Measurements from ENCODE around the gene SLC12A8. TPM values are rescaled to one million over a fixed set of nuclear protein-coding genes. Genes with fewer than 3 reads are reported as not detected.

The SLC12A8 gene
- total and polyA plus RNA-seq, 2 of the 13 experiments (the other 11 are each of a cell fraction or from before 2014, with no cell fraction given) = 0.44 to 0.71 TPM

DNA sequence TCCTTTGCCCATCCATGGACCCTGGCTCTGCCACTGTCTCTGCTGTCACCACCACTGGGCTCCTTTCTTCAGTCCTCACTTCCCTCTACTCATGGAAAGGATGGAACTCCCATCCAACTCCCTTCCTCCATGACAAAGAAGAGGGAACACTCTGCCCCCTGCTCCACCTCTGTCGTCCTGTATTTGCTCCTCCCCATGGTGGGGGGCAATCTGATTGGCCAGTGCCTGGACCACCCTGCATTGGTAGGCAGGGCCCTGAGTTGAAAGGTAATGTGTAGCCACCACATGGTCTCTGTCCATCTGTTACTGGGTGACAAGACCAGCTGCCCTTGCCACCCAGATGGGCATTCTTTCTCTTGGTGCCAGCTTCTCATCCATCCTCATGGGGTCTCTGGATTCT is 136.1 kb downstream of the SLC12A8 start:
- Histone ChIP-seq H3K4me2 (ENCODE audit: low read depth, low read length) (no peak overlapping the region), H3K79me2 (ENCODE audit: insufficient read depth, low read length) (no peaks in the 10 kb centered on the region), H3K27ac (ENCODE audit: extremely low read length, insufficient read depth, low read length) (no peak overlapping the region), H3K9ac (ENCODE audit: insufficient read depth, low read depth, low read length) (no peak overlapping the region), H3K27me3 (ENCODE audit: control insufficient read depth in 1 of 2, insufficient read depth in 2 of 2, low read length in 2 of 2) (peaks cover 0 to 2% of the 10 kb centered on the region in 2 experiments; a peak in 1 of 5 replicates), H3K4me1 (ENCODE audit: insufficient read depth, low read length) (peaks cover 20% of the 10 kb centered on the region), H3K36me3 (replicated peaks in 1 of 2; ENCODE audit: control insufficient read depth in 1 of 2, insufficient read depth in 2 of 2, low read length in 2 of 2) (no peaks in the 10 kb centered on the region), H2AFZ (ENCODE audit: low read length) (no peak overlapping the region), H4K20me1 (ENCODE audit: insufficient read depth, low read length) (no peaks in the 10 kb centered on the region), H3K9me3 (ENCODE audit: low read length) (no peaks in the 10 kb centered on the region), H3K4me3 (replicated peaks in 1 of 3; ENCODE audit: insufficient read depth in 1 of 3, low read depth in 2 of 3, low read length in 3 of 3) (no peak overlapping the region)
- FAIRE-seq (no peak), DNase-seq (ENCODE audit: low spot score) (no peak), ATAC-seq (no peak)
- no TSS peak for BruUV-seq (replicated peaks)
- WGBS (ENCODE audit: low lambda C conversion rate) = 23% methylated on average over 1 of the region's 1 CpG
- intact Hi-C loops (cut with micrococcal nuclease; ENCODE audit: unreplicated experiment) = no loop called here
- ChIA-PET POLR2A (no interaction called here), CTCF (ENCODE audit: low intra/inter-chr PET ratio, low total read pairs) (no interaction called here)
- in situ Hi-C loops (cut with HindIII; ENCODE audit: extremely low pct_ligation_motif_present, low pct_unique_long_range_greater_than_20kb) = no loop called here
- TF ChIP-seq ZNF253 (CRISPR knock-in tag; IDR thresholded peaks at IDR 0.05; ENCODE audit: borderline replicate concordance) (no peak), ZNF235 (CRISPR knock-in tag; IDR thresholded peaks at IDR 0.05; ENCODE audit: borderline replicate concordance) (no peak)

DNA sequence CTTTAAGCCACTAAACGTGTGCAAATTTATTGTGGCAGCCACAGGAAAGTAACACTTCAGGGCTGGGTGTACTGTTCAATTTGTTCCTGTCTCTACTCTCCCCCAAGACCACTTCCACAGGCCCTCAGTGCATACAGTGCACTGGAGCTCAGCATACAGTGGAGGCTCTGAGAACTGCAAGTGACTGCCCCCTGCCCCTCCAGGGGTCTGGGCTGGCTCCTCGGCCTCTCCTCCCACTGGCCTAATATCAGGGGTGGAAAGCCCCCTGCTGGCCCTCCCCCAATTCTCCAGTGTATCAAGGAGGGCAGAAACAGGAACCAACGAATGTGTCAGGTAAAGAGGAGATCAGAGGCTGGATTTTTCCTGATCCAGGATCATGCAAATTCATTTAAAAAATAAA is 136.8 kb downstream of the SLC12A8 start:
- no peak for FAIRE-seq
- Histone ChIP-seq H2AFZ (ENCODE audit: low read length) (no peak overlapping the region), H3K79me2 (ENCODE audit: insufficient read depth, low read length) (no peaks in the 10 kb centered on the region), H4K20me1 (ENCODE audit: insufficient read depth, low read length) (no peaks in the 10 kb centered on the region), H3K4me3 (replicated peaks in 1 of 3; ENCODE audit: insufficient read depth in 1 of 3, low read depth in 2 of 3, low read length in 3 of 3) (no peak overlapping the region), H3K27ac (ENCODE audit: extremely low read length, insufficient read depth, low read length) (no peak overlapping the region), H3K9me3 (ENCODE audit: low read length) (no peaks in the 10 kb centered on the region), H3K4me1 (ENCODE audit: insufficient read depth, low read length) (peaks cover 20% of the 10 kb centered on the region), H3K27me3 (ENCODE audit: control insufficient read depth in 1 of 2, insufficient read depth in 2 of 2, low read length in 2 of 2) (peaks cover 0 to 2% of the 10 kb centered on the region in 2 experiments; a peak in 1 of 5 replicates), H3K36me3 (replicated peaks in 1 of 2; ENCODE audit: control insufficient read depth in 1 of 2, insufficient read depth in 2 of 2, low read length in 2 of 2) (no peaks in the 10 kb centered on the region), H3K4me2 (ENCODE audit: low read depth, low read length) (no peak overlapping the region), H3K9ac (ENCODE audit: insufficient read depth, low read depth, low read length) (no peak overlapping the region)
- CTCF ChIA-PET (ENCODE audit: low intra/inter-chr PET ratio, low total read pairs) = no interaction called here
- WGBS (ENCODE audit: low lambda C conversion rate) = 6% methylated on average over 3 of the region's 3 CpGs
- BruUV-seq (replicated peaks) = no TSS peak
- in situ Hi-C loops (cut with HindIII; ENCODE audit: extremely low pct_ligation_motif_present, low pct_unique_long_range_greater_than_20kb) = no loop called here
- peak; percentile 97 for ATAC-seq
- DNase-seq (ENCODE audit: low spot score) = no peak
- POLR2A ChIA-PET = interaction anchor here (2.6 kb wide), 1 partner anchor 12 kb away, joined by 12 read pairs; no protein-coding TSS in a partner anchor
- intact Hi-C loops (cut with micrococcal nuclease; ENCODE audit: unreplicated experiment) = no loop called here
- TF ChIP-seq, protein P1, sequence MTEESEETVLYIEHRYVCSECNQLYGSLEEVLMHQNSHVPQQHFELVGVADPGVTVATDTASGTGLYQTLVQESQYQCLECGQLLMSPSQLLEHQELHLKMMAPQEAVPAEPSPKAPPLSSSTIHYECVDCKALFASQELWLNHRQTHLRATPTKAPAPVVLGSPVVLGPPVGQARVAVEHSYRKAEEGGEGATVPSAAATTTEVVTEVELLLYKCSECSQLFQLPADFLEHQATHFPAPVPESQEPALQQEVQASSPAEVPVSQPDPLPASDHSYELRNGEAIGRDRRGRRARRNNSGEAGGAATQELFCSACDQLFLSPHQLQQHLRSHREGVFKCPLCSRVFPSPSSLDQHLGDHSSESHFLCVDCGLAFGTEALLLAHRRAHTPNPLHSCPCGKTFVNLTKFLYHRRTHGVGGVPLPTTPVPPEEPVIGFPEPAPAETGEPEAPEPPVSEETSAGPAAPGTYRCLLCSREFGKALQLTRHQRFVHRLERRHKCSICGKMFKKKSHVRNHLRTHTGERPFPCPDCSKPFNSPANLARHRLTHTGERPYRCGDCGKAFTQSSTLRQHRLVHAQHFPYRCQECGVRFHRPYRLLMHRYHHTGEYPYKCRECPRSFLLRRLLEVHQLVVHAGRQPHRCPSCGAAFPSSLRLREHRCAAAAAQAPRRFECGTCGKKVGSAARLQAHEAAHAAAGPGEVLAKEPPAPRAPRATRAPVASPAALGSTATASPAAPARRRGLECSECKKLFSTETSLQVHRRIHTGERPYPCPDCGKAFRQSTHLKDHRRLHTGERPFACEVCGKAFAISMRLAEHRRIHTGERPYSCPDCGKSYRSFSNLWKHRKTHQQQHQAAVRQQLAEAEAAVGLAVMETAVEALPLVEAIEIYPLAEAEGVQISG (CRISPR knock-in tag; IDR thresholded peaks at IDR 0.05) = no peak
- TF ChIP-seq CBX5 (CRISPR knock-in tag; IDR thresholded peaks at IDR 0.05; ENCODE audit: borderline replicate concordance) = no peak
- TF ChIP-seq, protein P2, sequence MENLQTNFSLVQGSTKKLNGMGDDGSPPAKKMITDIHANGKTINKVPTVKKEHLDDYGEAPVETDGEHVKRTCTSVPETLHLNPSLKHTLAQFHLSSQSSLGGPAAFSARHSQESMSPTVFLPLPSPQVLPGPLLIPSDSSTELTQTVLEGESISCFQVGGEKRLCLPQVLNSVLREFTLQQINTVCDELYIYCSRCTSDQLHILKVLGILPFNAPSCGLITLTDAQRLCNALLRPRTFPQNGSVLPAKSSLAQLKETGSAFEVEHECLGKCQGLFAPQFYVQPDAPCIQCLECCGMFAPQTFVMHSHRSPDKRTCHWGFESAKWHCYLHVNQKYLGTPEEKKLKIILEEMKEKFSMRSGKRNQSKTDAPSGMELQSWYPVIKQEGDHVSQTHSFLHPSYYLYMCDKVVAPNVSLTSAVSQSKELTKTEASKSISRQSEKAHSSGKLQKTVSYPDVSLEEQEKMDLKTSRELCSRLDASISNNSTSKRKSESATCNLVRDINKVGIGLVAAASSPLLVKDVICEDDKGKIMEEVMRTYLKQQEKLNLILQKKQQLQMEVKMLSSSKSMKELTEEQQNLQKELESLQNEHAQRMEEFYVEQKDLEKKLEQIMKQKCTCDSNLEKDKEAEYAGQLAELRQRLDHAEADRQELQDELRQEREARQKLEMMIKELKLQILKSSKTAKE (CRISPR knock-in tag; IDR thresholded peaks at IDR 0.05; ENCODE audit: borderline replicate concordance) = no peak
- no peak for TF ChIP-seq ZNF605 (CRISPR knock-in tag; IDR thresholded peaks at IDR 0.05)
- TF ChIP-seq, protein P3, sequence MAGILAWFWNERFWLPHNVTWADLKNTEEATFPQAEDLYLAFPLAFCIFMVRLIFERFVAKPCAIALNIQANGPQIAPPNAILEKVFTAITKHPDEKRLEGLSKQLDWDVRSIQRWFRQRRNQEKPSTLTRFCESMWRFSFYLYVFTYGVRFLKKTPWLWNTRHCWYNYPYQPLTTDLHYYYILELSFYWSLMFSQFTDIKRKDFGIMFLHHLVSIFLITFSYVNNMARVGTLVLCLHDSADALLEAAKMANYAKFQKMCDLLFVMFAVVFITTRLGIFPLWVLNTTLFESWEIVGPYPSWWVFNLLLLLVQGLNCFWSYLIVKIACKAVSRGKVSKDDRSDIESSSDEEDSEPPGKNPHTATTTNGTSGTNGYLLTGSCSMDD (CRISPR knock-in tag; IDR thresholded peaks at IDR 0.05) = no peak
- TF ChIP-seq ATAD3A (CRISPR knock-in tag; IDR thresholded peaks at IDR 0.05) = no peak
- no peak for TF ChIP-seq HDAC2 (CRISPR knock-in tag; IDR thresholded peaks at IDR 0.05)
- TF ChIP-seq, protein P4, sequence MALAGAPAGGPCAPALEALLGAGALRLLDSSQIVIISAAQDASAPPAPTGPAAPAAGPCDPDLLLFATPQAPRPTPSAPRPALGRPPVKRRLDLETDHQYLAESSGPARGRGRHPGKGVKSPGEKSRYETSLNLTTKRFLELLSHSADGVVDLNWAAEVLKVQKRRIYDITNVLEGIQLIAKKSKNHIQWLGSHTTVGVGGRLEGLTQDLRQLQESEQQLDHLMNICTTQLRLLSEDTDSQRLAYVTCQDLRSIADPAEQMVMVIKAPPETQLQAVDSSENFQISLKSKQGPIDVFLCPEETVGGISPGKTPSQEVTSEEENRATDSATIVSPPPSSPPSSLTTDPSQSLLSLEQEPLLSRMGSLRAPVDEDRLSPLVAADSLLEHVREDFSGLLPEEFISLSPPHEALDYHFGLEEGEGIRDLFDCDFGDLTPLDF (CRISPR knock-in tag; IDR thresholded peaks at IDR 0.05) = no peak
- TF ChIP-seq ZNF737 (CRISPR knock-in tag; IDR thresholded peaks at IDR 0.05; ENCODE audit: borderline replicate concordance) = no peak
- TF ChIP-seq ZNF552 (CRISPR knock-in tag; IDR thresholded peaks at IDR 0.05; ENCODE audit: borderline replicate concordance) = no peak

All from HepG2 (cell line).